ENCODE results near the gene ADRB1. TPM values are rescaled to one million over a fixed set of nuclear protein-coding genes. Genes with fewer than 3 reads are reported as not detected.

The ADRB1 gene
- total and polyA plus RNA-seq, 4 donors = 0.12 to 0.19 TPM; not detected in 2

DNA sequence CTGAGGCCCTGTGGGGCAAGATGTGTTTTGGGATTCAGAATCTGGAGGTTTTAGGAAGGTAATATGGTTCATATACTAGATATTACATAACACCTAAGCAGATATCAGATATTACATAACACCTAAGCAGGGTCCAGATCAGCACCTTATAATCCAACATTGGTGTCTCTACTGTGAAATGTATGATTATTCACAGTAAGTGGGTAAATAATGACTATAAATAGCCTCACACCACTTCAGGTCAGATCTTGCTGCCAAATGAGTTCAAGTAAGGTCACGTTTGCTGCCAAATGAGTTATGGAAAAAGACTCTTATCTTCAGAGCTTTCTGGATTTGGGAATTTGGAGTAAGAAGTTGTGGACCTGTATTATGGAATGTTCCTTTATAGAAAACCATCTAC lies 14.6 kb downstream of the ADRB1 start:
- intact Hi-C loops (cut with DNase I) = no loop called here
- Histone ChIP-seq H3K27ac (ENCODE audit: low read depth in 1 of 2, low read length in 2 of 2) (no peak overlapping the region), H3K4me1 (ENCODE audit: control insufficient read depth in 1 of 2, insufficient read depth in 2 of 2, low read length in 2 of 2) (no peaks in the 10 kb centered on the region), H3K36me3 (ENCODE audit: control insufficient read depth in 1 of 2, insufficient read depth in 2 of 2, low read length in 1 of 2) (no peaks in the 10 kb centered on the region), H3K4me3 (ENCODE audit: low read length in 2 of 2) (no peak overlapping the region), H3K27me3 (ENCODE audit: control insufficient read depth in 1 of 2, insufficient read depth in 2 of 2, low read length in 1 of 2) (no peaks in the 10 kb centered on the region), H3K9me3 (ENCODE audit: control insufficient read depth, low read length) (no peaks in the 10 kb centered on the region)
- WGBS, 2 donors = 64 to 66% methylated on average over 1 of the region's 1 CpG
- no peak for DNase-seq
- no peak for ATAC-seq (ENCODE audit: low FRiP score)

DNA sequence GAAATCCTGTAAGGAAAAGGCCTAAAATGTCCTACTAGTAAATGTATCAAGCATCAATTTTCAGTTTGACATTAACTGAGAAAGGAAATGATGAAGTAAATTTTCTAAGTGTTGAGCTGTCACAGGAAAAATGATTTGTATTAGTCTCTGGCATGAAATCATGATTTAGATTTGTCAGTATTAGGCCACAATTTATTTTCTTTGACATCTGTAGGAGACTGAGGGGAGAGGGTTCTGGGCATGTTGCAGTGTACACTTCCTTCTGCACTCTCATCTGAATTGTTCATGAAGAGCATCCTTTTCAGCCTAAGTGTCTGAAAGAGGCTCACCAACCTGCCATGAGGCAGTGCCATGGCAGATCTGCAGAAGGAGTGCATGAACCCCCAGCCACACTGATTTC lies 15.9 kb downstream of the ADRB1 start:
- DNase-seq = no peak
- H3K36me3 ChIP-seq (ENCODE audit: control insufficient read depth in 1 of 2, insufficient read depth in 2 of 2, low read length in 1 of 2) = no peaks in the 10 kb centered on the region
- peaks cover 0 to 4% of the 10 kb centered on the region in 2 donors for H3K4me1 ChIP-seq (ENCODE audit: control insufficient read depth in 1 of 2, insufficient read depth in 2 of 2, low read length in 2 of 2)
- no peaks in the 10 kb centered on the region for H3K27me3 ChIP-seq (ENCODE audit: control insufficient read depth in 1 of 2, insufficient read depth in 2 of 2, low read length in 1 of 2)
- H3K9me3 ChIP-seq (ENCODE audit: control insufficient read depth, low read length) = no peaks in the 10 kb centered on the region
- H3K4me3 ChIP-seq (ENCODE audit: low read length in 2 of 2) = no peak overlapping the region
- H3K27ac ChIP-seq (ENCODE audit: low read depth in 1 of 2, low read length in 2 of 2) = no peak overlapping the region
- ATAC-seq (ENCODE audit: low FRiP score) = no peak
- intact Hi-C loops (cut with DNase I) = no loop called here

DNA sequence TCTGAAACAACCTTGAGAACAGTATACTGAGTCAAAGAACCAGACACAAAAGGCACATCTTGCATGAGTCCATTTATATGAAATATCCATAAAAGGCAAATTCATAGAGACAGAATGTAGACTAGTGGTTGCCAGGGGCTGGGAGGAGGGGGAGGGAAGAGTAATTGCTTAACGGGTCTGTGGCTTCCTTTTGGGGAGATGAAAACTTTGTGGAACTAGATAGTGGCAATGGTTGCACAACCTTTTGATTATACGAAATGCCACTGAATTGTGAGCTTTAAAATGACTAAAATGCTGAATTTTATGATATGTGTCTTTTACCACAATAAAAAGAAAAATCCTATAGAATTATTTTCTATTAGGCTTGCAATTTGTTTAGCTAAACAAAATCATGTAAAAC lies 16.8 kb downstream of the ADRB1 start:
- DNase-seq = no peak
- no peak overlapping the region for H3K27ac ChIP-seq (ENCODE audit: low read depth in 1 of 2, low read length in 2 of 2)
- no peak overlapping the region for H3K4me3 ChIP-seq (ENCODE audit: low read length in 2 of 2)
- 80 to 90% methylated on average over 2 of the region's 2 CpGs for WGBS, 2 donors
- no peaks in the 10 kb centered on the region for H3K27me3 ChIP-seq (ENCODE audit: control insufficient read depth in 1 of 2, insufficient read depth in 2 of 2, low read length in 1 of 2)
- intact Hi-C loops (cut with DNase I) = no loop called here
- no peak for ATAC-seq (ENCODE audit: low FRiP score)
- no peaks in the 10 kb centered on the region for H3K9me3 ChIP-seq (ENCODE audit: control insufficient read depth, low read length)
- H3K36me3 ChIP-seq (ENCODE audit: control insufficient read depth in 1 of 2, insufficient read depth in 2 of 2, low read length in 1 of 2) = no peaks in the 10 kb centered on the region
- H3K4me1 ChIP-seq (ENCODE audit: control insufficient read depth in 1 of 2, insufficient read depth in 2 of 2, low read length in 2 of 2) = peaks cover 0 to 4% of the 10 kb centered on the region in 2 donors

- Histone ChIP-seq H3K4me3 (ENCODE audit: low read length in 2 of 2) (no peak overlapping the region), H3K4me1 (ENCODE audit: control insufficient read depth in 1 of 2, insufficient read depth in 2 of 2, low read length in 2 of 2) (peaks cover 0 to 4% of the 10 kb centered on the region in 2 donors), H3K36me3 (ENCODE audit: control insufficient read depth in 1 of 2, insufficient read depth in 2 of 2, low read length in 1 of 2) (no peaks in the 10 kb centered on the region), H3K27me3 (ENCODE audit: control insufficient read depth in 1 of 2, insufficient read depth in 2 of 2, low read length in 1 of 2) (no peaks in the 10 kb centered on the region), H3K9me3 (ENCODE audit: control insufficient read depth, low read length) (no peaks in the 10 kb centered on the region), H3K27ac (ENCODE audit: low read depth in 1 of 2, low read length in 2 of 2) (no peak overlapping the region)
- ATAC-seq (ENCODE audit: low FRiP score) (no peak), DNase-seq (no peak)
- intact Hi-C loops (cut with DNase I) = no loop called here
- WGBS, 2 donors = 87 to 94% methylated on average over 6 of the region's 6 CpGs
Observed at GRCh38 chr10:114061148-114061547, 17.5 kb downstream of the ADRB1 start.

GRCh38 chr10:114061789-114062188 lies 18.1 kb downstream of the ADRB1 start:
- Histone ChIP-seq H3K36me3 (ENCODE audit: control insufficient read depth in 1 of 2, insufficient read depth in 2 of 2, low read length in 1 of 2) (no peaks in the 10 kb centered on the region), H3K4me1 (ENCODE audit: control insufficient read depth in 1 of 2, insufficient read depth in 2 of 2, low read length in 2 of 2) (peaks cover 0 to 4% of the 10 kb centered on the region in 2 donors)
- intact Hi-C loops (cut with DNase I) = no loop called here

DNA sequence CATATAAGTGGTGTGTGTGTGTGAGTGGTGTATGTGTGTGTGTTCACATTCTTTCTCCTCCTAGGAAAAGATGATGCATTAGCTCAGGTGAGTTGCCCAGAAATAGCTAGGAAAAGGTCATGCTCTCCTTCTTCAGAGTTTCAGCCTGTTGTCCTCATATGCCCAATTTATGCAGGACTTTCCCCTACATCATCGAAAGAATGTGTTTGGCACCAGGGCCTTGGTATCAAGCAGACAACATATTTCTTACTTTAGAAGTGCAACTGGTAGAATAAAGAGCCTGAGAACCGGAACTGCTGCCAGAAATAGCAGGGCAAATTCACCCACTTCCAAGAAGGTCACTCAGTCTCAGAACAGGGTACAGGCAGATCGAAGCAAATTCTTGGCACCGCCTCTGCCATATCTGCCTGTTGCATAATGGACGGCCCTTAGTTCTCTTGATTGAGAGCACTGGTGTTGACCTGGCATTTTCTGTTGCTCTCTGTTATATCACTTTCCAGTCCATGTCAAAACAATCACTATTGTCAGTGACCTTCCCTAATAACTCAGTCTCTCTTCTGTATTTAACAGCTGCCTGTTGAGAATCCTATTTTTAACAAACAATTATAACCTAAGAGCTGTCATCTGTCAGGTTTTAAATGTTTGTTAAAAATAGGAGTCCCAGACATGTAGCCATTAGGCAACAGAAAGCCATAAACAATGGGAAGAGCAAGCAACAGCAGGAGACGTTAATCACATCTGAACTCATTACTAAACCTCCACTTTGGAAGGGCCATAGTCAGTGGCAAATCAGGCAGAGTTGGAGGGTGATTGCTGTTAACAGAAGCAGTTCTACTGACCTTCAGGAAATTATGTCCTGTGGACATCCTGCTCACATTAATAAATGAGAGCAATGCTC lies 20.7 kb downstream of the ADRB1 start:
- Histone ChIP-seq H3K36me3 (ENCODE audit: control insufficient read depth in 1 of 2, insufficient read depth in 2 of 2, low read length in 1 of 2) (no peaks in the 10 kb centered on the region), H3K27me3 (ENCODE audit: control insufficient read depth in 1 of 2, insufficient read depth in 2 of 2, low read length in 1 of 2) (no peaks in the 10 kb centered on the region), H3K4me3 (ENCODE audit: low read length in 2 of 2) (no peak overlapping the region), H3K27ac (ENCODE audit: low read depth in 1 of 2, low read length in 2 of 2) (no peak overlapping the region), H3K4me1 (ENCODE audit: control insufficient read depth in 1 of 2, insufficient read depth in 2 of 2, low read length in 2 of 2) (peaks cover 0 to 4% of the 10 kb centered on the region in 2 donors), H3K9me3 (ENCODE audit: control insufficient read depth, low read length) (no peaks in the 10 kb centered on the region)
- intact Hi-C loops (cut with DNase I) = no loop called here
- 18 to 22% methylated on average over 6 of the region's 6 CpGs for WGBS, 2 donors
- ATAC-seq (ENCODE audit: low FRiP score) = peak; percentile 54
- no peak for DNase-seq

More at GRCh38 chr10:114061789-114062188, 18.1 kb downstream of the ADRB1 start:
- WGBS, 2 donors = 93 to 96% methylated on average over 9 of the region's 9 CpGs
- Histone ChIP-seq H3K9me3 (ENCODE audit: control insufficient read depth, low read length) (no peaks in the 10 kb centered on the region), H3K4me3 (ENCODE audit: low read length in 2 of 2) (no peak overlapping the region), H3K27ac (ENCODE audit: low read depth in 1 of 2, low read length in 2 of 2) (no peak overlapping the region), H3K27me3 (ENCODE audit: control insufficient read depth in 1 of 2, insufficient read depth in 2 of 2, low read length in 1 of 2) (no peaks in the 10 kb centered on the region)
- DNase-seq (no peak), ATAC-seq (ENCODE audit: low FRiP score) (no peak)

DNA sequence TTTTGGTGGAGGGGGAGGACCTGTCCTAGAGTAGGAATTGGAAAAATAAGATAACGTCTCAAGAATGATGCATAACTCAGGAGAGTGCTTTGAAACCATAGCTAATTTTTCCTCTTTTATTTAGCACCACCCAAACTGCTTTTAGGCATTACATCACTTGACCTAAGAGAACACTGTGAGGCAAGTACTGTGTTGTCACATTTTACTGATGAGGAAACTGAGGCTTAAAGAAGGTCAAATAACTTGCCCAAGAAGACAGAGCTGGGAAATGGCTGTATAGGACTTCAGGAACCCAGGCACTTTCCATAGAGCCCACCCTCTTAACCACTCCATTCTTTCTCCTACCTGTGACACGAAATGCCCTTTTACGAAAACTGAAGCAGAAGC lies 21.4 kb downstream of the ADRB1 start:
- Histone ChIP-seq H3K4me1 (ENCODE audit: control insufficient read depth in 1 of 2, insufficient read depth in 2 of 2, low read length in 2 of 2) (peaks cover 0 to 4% of the 10 kb centered on the region in 2 donors), H3K27me3 (ENCODE audit: control insufficient read depth in 1 of 2, insufficient read depth in 2 of 2, low read length in 1 of 2) (no peaks in the 10 kb centered on the region), H3K36me3 (ENCODE audit: control insufficient read depth in 1 of 2, insufficient read depth in 2 of 2, low read length in 1 of 2) (no peaks in the 10 kb centered on the region), H3K27ac (ENCODE audit: low read depth in 1 of 2, low read length in 2 of 2) (no peak overlapping the region), H3K4me3 (ENCODE audit: low read length in 2 of 2) (no peak overlapping the region), H3K9me3 (ENCODE audit: control insufficient read depth, low read length) (no peaks in the 10 kb centered on the region)
- intact Hi-C loops (cut with DNase I) = no loop called here
- ATAC-seq (ENCODE audit: low FRiP score) = no peak
- no peak for DNase-seq
- 94 to 96% methylated on average over 3 of the region's 3 CpGs for WGBS, 2 donors

GRCh38 chr10:114068054-114068707 lies 24.5 kb downstream of the ADRB1 start:
- H3K4me1 ChIP-seq (ENCODE audit: control insufficient read depth in 1 of 2, insufficient read depth in 2 of 2, low read length in 2 of 2) = peaks cover 0 to 4% of the 10 kb centered on the region in 2 donors
- H3K27ac ChIP-seq (ENCODE audit: low read depth in 1 of 2, low read length in 2 of 2) = no peak overlapping the region
- WGBS, 2 donors = 93 to 94% methylated on average over 6 of the region's 6 CpGs
- no peaks in the 10 kb centered on the region for H3K9me3 ChIP-seq (ENCODE audit: control insufficient read depth, low read length)
- intact Hi-C loops (cut with DNase I) = no loop called here
- no peaks in the 10 kb centered on the region for H3K36me3 ChIP-seq (ENCODE audit: control insufficient read depth in 1 of 2, insufficient read depth in 2 of 2, low read length in 1 of 2)
- H3K27me3 ChIP-seq (ENCODE audit: control insufficient read depth in 1 of 2, insufficient read depth in 2 of 2, low read length in 1 of 2) = no peaks in the 10 kb centered on the region
- ATAC-seq (ENCODE audit: low FRiP score) (no peak), DNase-seq (no peak)
- H3K4me3 ChIP-seq (ENCODE audit: low read length in 2 of 2) = no peak overlapping the region

DNA sequence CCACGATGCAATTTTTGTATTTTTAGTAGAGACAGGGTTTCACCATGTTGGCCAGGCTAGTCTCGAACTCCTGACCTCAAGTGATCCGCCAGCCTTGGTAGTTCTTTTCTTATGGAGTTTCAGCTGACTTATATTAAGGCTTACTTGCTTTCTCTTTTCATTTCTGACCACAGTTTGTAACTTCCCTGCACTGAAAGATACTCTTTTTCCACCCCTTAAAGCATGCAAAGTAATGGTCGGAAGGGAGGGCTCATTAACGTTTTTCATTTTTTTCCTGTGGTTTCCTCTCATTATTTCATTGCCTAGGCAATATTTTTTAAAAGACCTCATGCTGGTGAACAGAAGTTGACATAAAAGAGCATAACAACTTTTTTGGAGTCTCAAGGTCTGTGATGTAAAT lies 27.0 kb downstream of the ADRB1 start:
- Histone ChIP-seq H3K27ac (ENCODE audit: low read depth in 1 of 2, low read length in 2 of 2) (no peak overlapping the region), H3K9me3 (ENCODE audit: control insufficient read depth, low read length) (no peaks in the 10 kb centered on the region), H3K4me3 (ENCODE audit: low read length in 2 of 2) (no peak overlapping the region), H3K27me3 (ENCODE audit: control insufficient read depth in 1 of 2, insufficient read depth in 2 of 2, low read length in 1 of 2) (no peaks in the 10 kb centered on the region), H3K36me3 (ENCODE audit: control insufficient read depth in 1 of 2, insufficient read depth in 2 of 2, low read length in 1 of 2) (no peaks in the 10 kb centered on the region), H3K4me1 (ENCODE audit: control insufficient read depth in 1 of 2, insufficient read depth in 2 of 2, low read length in 2 of 2) (no peaks in the 10 kb centered on the region)
- intact Hi-C loops (cut with DNase I) = no loop called here
- ATAC-seq (ENCODE audit: low FRiP score) (no peak), DNase-seq (no peak)
- WGBS, 2 donors = 80 to 83% methylated on average over 5 of the region's 5 CpGs
